Stimulated activated CD8-positive, alpha-beta memory T cell treated with anti-CD3 and anti-CD28 coated beads, Interleukin-2, amount 100 ng/mL, for 1 hour (primary cell): ENCODE measurements around the gene BIRC7.
"Not testable (repeated sequence)": the region's sequence is repeated elsewhere in the genome, so short reads cannot be mapped to it uniquely, and the experiment has no call there.

ENCODE experiments used
- DNase-seq, 2 donors: peaks; one replicate each; pipeline ENCODE4 v3.0.0-alpha.2; 2020; ENCODE audit warnings: low read depth in 2 of 2

Gene BIRC7

GRCh38 chr20:63206878-63207277 lies 28.8 kb upstream of the BIRC7 start:
- no peak for DNase-seq

GRCh38 chr20:63208346-63208909 lies 27.3 kb upstream of the BIRC7 start:
- no peak for DNase-seq

DNA sequence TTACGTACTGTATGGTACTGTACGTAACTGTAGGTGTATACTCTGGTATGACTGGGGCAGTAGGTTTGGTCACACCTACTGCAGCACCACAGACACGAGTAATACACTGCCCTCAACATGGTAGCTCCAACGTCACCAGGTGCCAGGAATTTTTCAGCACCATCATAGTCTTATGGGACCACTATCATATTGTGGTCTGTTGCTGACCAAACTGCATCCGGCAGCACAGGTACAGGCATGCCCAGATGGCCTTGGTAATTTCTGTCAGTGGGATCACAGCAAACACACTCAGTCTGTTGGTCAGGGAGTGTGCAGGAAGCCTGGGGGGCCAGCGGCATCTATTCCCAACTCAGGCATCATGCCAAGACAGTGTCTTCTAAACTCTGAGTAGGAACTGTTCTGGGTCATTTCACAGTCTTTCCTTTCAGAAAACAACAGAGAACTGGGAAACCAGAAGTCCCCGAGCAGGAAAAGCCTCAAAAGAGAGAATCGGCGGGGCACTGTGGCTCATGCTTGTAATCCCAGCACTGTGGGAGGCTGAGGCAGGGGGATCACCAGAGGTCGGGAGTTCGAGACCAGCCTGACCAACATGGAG lies 25.6 kb upstream of the BIRC7 start:
- no peak for DNase-seq

GRCh38 chr20:63212393-63212730 lies 23.3 kb upstream of the BIRC7 start:
- no peak for DNase-seq

- DNase-seq: no peak
These were observed 22.9 kb upstream of the BIRC7 start for GRCh38 chr20:63212792-63213191.

GRCh38 chr20:63214514-63214913 lies 21.2 kb upstream of the BIRC7 start:
- DNase-seq: no peak

DNA sequence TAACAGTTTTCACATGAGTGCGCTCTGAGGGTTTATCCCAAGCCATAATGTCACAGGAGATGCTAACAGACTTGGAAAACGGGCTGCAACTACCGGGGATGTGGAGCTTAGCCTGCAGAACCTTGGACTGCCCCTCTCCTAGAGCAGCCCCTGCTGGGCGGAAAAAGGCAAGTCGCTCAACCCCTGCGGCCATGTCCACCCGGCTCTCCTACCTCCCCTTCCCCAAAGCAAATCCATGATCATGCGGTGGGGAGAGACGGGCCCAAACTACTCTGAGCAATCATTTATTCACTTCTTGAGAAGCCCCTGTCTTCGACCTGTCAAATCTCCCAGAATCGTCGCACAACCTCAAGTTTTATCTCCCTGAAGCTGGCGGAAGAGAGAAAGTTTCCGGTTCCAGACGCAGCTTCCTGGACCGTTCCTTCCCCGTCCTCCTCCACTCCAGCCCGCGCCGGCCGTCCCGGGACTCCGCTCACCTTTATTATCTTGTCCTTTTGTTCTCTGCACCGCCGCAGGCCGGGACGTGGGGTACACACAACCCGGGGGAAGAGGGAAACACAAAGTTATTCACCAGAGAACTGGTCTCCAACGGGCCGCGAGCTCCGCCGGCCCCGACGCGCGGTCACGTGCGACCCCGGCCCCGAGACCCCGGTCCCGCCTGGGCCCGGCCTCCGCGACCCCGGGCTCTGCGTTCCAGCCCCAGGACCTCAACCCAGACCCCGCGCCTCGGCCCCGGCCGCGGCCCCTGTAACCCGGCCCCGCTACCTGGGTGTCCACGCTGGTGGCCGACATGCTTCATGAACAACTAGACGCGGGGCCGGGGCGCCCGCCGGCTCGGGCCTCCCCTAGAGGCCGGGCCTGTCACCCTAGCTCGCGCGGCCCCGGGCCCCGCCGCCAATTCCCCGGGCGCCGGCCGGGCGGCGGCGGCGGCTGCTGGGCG lies 20.3 kb upstream of the BIRC7 start:
- DNase-seq: no peak

DNA sequence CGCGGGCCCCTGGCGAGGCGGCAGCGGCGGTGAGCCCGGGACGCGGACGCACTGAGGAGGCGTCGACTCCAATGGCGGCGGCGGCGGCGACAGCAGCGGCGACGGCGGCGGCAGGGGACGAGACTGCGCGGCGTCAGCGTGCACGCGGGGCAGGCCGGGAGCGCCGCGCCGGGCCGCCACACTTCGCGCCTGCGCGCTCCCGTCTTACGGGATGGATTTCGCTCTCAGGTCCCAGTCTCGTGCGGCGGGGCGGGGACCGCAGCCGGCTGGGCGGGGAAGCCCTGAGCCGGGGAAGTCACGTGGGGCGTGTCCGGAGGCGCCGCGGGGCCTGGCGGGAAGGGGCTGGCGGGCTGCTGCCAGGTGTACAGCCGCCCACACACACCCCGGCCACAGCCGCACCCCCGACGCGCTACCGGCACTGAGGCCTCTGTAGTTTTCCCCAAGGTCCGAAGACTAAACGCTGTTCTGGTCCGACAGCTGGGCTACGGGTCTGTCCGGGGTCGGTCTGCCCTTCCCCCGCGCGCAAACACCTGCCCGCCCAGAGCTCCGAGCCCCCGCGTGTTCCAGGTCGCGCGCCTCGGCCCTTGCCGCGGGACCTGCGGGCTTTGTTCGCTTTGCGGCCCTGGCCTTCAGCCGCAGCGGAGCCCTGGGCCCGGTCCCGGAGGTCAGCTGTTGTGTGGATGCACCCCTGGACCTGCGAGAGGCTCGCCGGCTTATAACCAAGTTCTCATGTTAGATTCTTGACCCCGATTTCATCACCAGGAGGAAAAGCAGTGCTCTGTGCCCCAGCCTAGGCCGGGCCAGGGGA lies 19.5 kb upstream of the BIRC7 start, which contains the start of gene YTHDF1:
TSS of gene YTHDF1 (minus strand) at position 91 of the 808 bp plus-strand sequence. CDS start 239 bp downstream, outside the sequence.
- DNase-seq: peak; percentile 89 to 93

GRCh38 chr20:63216849-63217471 lies 18.7 kb upstream of the BIRC7 start:
- DNase-seq: no peak

DNA sequence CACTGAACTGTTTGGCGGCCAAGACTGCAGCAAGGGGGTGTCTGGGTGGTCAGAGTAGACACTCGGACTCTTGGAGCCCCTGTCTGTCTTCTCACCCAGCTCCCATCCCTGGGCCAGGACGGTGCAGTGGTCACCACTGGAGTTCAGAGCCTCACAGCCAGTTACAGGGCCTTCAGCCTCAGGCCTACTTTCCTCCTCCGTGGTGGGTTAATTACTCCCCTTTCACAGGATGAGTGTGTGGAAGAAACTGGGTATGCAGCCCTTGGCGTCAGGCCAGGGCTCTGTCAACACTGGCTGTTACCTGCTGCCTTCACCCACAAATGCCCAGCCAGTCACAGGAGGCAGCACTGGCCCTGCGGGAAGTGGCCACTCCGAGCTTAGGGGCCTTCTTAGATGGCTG lies 18.0 kb upstream of the BIRC7 start:
- no peak for DNase-seq

DNA sequence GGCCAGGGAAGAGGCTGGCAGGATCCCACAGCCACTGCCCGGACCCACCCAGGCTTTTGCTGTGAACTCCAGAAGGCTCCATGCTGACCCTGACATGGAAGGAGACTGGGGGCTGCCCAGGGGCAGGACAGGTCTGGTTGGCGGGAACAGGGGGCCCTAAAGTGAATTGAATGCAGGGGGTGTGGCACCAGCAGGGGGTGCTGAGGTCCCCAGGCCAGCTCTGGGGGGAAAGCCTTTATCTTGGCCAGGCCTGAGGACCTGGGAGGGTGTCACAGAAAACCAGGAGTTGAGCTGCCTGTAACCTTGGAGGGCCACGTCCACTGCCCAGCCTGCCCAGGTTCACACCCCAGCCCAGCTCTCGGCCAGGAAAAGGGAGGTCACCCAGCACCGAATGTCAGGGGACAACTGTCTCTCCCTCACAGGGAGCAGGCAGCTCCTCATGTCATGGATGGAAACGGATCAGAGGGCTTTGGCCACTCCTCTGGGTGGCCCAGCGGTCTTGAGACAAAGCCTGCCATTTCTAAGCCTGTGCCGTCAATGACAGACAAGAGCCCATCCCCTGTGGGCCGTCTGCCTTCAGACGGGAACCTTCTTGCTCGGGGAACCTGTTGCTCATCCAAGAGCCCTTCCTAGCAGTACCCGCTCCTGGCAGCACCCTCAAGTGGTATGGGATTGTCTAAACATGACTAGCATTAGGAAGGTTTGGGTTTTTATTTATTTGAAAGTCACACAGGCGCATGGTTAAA lies 16.8 kb upstream of the BIRC7 start:
- no peak for DNase-seq

GRCh38 chr20:63219447-63219821 lies 16.3 kb upstream of the BIRC7 start:
- no peak for DNase-seq

GRCh38 chr20:63219866-63220521 lies 15.7 kb upstream of the BIRC7 start:
- DNase-seq: no peak

DNA sequence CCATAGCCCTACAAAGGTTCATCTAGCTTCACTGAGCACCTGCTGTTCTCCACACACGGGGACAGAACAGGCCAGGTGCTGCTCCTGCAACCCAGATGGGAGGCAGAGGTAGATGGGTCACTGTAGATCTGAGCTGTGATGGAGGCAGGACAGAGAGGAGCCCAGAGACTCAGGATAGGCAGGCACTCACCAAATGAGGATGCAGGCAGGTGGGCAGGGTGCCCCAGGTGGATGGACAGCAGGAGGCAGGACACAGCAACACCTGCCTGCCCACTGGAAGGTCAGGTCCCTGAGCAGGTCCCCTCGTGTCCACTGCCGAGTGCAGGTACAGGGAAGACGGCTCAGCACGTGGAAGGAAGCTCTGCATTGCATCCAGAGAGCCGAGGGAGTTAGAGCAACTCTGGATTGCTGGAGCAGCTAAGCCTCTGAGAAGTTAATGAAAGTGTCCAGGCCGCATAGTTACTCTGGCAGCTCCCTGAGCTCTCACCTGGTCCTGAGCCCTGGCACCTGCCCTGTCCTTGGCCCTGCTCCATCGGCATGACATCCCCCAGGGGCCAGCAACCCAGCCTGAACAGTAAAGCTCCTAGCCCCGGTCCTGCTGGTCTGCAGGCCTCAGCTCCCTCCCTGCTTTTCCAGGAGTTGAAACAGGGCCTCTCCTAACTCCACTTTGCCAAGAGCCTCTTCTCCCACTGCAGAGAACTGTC lies 14.9 kb upstream of the BIRC7 start:
- DNase-seq: no peak

DNA sequence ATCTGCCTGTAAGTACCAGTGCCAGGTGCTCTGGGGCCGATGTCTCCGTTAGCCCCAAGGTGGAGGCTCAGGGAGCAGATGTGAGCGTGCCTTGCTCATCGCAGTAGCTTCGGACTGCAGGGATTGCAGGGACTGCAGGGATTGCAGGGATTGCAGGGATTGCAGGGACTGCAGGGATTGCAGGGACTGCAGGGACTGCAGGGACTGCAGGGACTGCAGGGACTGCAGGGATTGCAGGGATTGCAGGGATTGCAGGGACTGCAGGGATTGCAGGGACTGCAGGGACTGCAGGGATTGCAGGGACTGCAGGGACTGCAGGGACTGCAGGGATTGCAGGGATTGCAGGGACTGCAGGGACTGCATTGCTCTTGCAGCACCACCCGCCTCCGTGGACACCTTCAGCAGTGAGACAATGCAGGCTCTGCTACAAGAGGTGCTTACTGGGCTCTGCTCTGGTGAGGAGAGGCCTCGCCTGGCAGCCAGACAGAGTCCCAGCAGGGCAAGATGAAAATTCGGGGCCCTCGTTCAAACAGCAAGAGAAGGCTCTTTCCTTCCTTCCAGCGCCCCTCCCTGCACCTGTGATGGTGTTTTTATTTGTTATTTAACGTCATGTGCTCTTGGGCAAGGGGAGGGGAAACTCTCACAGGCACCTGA lies 14.2 kb upstream of the BIRC7 start:
- DNase-seq: not testable (repeated sequence)

DNA sequence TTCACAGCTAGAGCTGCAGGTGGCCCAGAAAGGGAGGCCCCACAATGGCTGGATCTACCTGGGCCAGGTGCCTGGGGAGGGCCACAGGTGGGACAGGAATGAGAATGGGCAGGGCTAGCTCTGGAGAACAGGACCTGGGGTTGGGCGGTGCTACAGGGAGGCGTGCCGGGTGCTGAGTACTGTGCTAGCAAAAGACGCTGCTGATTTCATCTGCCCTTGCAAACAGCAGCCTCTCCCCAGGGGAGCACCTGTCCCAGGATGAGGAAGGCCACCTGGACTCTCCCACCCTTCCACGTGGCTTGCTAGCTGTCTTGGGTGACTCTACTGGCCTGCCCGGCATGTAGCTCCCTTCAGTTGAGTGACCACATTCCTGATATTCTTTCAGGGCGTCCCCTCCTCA lies 13.2 kb upstream of the BIRC7 start:
- DNase-seq: no peak

GRCh38 chr20:63223121-63223825 lies 12.4 kb upstream of the BIRC7 start:
- DNase-seq: no peak

DNA sequence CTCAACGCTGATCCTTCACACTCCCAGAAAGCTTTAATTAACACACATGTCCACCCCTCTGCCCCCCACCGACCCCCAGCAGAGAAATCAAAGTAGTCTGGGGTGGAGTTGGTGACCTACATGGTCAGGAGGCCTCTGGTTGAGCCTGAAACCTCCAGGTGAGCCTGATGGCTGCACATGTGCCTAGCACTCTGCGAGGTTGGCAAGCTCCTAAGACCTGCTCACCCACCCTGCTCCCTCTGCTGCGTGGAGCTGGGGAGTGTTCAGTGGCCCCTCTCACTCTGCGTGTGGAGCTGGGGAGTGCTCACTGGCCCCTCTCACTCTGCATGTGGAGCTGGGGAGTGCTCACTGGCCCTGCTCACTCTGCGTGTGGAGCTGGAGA lies 11.9 kb upstream of the BIRC7 start:
- no peak for DNase-seq
